Smooth muscle cell (in vitro differentiated cells): ENCODE data around the gene FERMT3. TPM values are rescaled to one million over a fixed set of nuclear protein-coding genes. Genes with fewer than 3 reads are reported as not detected.

Source experiments
- DNase-seq: peaks from one replicate; lab custom pipeline; 2025; ENCODE audit not compliant: unreplicated experiment; lab: John Stamatoyannopoulos, UW
- H2AFZ ChIP-seq: fragments of 200-600 bp; sonication (generic); 2 replicates; pipeline ENCODE4 v1.6.0; 2016; ENCODE audit warnings: antibody characterized with exemption, low read depth, mild to moderate bottlenecking
- H3F3A ChIP-seq: fragments of 200-600 bp; sonication (generic); 2 replicates; pipeline ENCODE4 v1.6.0; 2017; ENCODE audit warnings: antibody characterized with exemption, low read depth
- H3K27ac ChIP-seq: fragments of 200-600 bp; sonication (generic); 2 replicates; pipeline ENCODE4 v1.5.1; 2016; ENCODE audit warnings: low read depth, mild to moderate bottlenecking
- H3K27me3 ChIP-seq: fragments of 200-600 bp; sonication (generic); 2 replicates; pipeline ENCODE4 v1.6.1; 2016; ENCODE audit warnings: low read depth, mild to moderate bottlenecking
- H3K36me3 ChIP-seq: fragments of 200-600 bp; sonication (generic); 2 replicates; pipeline ENCODE4 v1.5.1; 2016; ENCODE audit warnings: low read depth
- H3K4me1 ChIP-seq: fragments of 200-600 bp; sonication (generic); 2 replicates; pipeline ENCODE4 v1.5.1; 2016; ENCODE audit warnings: low read depth
- H3K4me2 ChIP-seq: fragments of 200-600 bp; sonication (generic); 2 replicates; pipeline ENCODE4 v1.6.0; 2016; ENCODE audit warnings: mild to moderate bottlenecking
- H3K4me3 ChIP-seq: fragments of 200-600 bp; sonication (generic); 2 replicates; pipeline ENCODE4 v1.5.1; 2016; ENCODE audit warnings: mild to moderate bottlenecking
- H3K79me2 ChIP-seq: fragments of 200-600 bp; sonication (generic); 2 replicates; pipeline ENCODE4 v1.6.0; 2016; ENCODE audit warnings: low read depth, mild to moderate bottlenecking
- H3K9ac ChIP-seq: fragments of 200-600 bp; sonication (generic); 2 replicates; pipeline ENCODE4 v1.6.0; 2016; ENCODE audit warnings: low read depth
- H3K9me3 ChIP-seq: fragments of 200-600 bp; sonication (generic); replicated peaks from 2 replicates; pipeline ENCODE4 v1.5.1; 2016; ENCODE audit warnings: low read depth
- H4K20me1 ChIP-seq: fragments of 200-600 bp; sonication (generic); 2 replicates; pipeline ENCODE4 v1.6.0; 2016; ENCODE audit warnings: low read depth
- WGBS: methylation state at CpG from one replicate; pipeline ENCODE4 v1.1.7; 2016; ENCODE audit warnings: low lambda C conversion rate; 5-methylcytosine and 5-hydroxymethylcytosine counted together
- polyA plus RNA-seq: library from polyadenylated mRNA; unstranded; fragments of >200 nt; fragmentation: Nextera tagmentation; extraction: Ambion mirVana; gene quantifications from 2 replicates; pipeline ENCODE4 v1.2.1, GENCODE V29; 2016
- total RNA-seq: library from RNA; depleted of rRNA; stranded (reverse); fragments of >200 nt; gene quantifications from 2 replicates; pipeline ENCODE4 v1.2.3, GENCODE V29; 2014
- TF ChIP-seq, protein P1 (sequence below): fragments of 200-600 bp; sonication (generic); IDR thresholded peaks from 2 replicates; pipeline ENCODE4 v1.5.1; 2017; ENCODE audit warnings: borderline replicate concordance, mild to moderate bottlenecking, antibody characterized with exemption; ENCODE audit not compliant: insufficient read depth, poor library complexity, severe bottlenecking

The FERMT3 gene
- total and polyA plus RNA-seq, 2 experiments from 2014 or later: 1.2 to 3.7 TPM

DNA sequence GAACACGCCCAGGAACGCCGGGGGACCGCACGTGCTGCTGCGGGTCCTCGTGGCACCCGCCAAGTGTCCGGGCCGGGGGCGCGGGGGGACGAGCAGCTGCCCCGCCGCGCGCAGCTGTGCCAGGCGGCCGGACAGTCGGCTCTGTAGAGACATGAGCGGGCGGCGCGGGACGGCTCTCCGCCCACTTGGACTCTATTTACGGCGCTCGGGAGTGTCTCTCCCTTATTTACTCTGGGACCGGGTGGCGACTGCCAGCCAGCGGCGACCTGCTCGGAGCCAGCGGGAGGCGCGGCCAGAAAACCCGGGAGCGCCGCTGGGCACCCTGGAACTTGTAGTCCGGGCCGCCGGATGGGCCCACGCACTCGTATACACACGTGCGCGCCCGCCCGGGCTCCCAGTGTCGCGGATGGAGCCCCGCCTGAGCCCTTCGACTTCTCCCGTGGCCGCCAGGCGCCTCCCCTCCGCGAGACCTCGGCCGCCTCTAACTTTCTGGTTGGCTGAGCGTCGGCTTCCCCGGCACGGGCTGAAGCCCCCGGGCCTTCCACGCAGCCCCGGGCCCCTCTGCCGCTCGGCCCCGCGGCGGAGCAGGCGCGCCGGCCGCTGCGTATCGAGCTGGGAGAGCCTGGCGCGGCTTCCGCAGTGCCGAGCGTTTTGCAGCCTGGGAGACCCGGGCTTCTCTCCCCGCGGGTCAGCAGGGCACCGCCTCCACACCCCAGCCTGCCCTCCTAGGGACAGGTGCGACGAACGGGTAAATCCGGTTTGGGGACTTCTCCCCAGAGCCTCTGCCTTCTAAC is 40.5 kb upstream of the FERMT3 start, which contains the start of gene MACROD1:
Gene MACROD1, minus strand, starts transcription at position 272 of the 794 bp plus-strand sequence. Its CDS starts 119 bp downstream, at position 153.
- no peak within 1 kb of the TSS for H3K27ac ChIP-seq
- H3K79me2 ChIP-seq: no peaks in the 10 kb centered on the region
- no peaks in the 10 kb centered on the region for H4K20me1 ChIP-seq
- DNase-seq: peak; percentile 57
- peak within 1 kb of the TSS; percentile 15 for H3K9ac ChIP-seq
- peaks cover 12% of the 10 kb centered on the region for H3K4me1 ChIP-seq
- peak within 1 kb of the TSS; percentile 92 for H3K4me2 ChIP-seq
- peak within 1 kb of the TSS; percentile 74 for H3K4me3 ChIP-seq
- no peaks in the 10 kb centered on the region for H3K9me3 ChIP-seq
- WGBS: under 1% methylated on average over 73 of the region's 92 CpGs
- H3K36me3 ChIP-seq: no peaks in the 10 kb centered on the region
- no peaks in the 10 kb centered on the region for H3K27me3 ChIP-seq
- no peaks in the 10 kb centered on the region for H3F3A ChIP-seq
- TF ChIP-seq, protein P1, sequence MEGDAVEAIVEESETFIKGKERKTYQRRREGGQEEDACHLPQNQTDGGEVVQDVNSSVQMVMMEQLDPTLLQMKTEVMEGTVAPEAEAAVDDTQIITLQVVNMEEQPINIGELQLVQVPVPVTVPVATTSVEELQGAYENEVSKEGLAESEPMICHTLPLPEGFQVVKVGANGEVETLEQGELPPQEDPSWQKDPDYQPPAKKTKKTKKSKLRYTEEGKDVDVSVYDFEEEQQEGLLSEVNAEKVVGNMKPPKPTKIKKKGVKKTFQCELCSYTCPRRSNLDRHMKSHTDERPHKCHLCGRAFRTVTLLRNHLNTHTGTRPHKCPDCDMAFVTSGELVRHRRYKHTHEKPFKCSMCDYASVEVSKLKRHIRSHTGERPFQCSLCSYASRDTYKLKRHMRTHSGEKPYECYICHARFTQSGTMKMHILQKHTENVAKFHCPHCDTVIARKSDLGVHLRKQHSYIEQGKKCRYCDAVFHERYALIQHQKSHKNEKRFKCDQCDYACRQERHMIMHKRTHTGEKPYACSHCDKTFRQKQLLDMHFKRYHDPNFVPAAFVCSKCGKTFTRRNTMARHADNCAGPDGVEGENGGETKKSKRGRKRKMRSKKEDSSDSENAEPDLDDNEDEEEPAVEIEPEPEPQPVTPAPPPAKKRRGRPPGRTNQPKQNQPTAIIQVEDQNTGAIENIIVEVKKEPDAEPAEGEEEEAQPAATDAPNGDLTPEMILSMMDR: no peak
- H2AFZ ChIP-seq: peak within 1 kb of the TSS; percentile 96

DNA sequence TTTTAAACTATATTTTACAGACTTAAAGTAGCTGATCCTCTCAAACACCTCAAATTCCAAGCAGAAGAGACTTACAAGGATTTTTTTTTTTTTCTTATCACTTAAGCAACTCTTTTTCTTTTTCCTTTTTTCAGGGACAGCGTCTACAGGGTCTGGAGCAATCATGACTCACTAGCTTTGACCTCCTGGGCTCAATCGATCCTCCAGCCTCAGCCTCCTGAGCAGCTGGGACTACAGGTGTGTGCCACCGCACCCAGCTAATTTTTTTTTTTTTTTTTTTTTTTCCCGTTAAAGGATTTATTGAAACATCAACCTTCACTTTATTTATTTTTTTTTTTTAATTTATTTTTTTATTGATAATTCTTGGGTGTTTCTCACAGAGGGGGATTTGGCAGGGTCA is 36.1 kb upstream of the FERMT3 start:
- H3K36me3 ChIP-seq: no peaks in the 10 kb centered on the region
- no peaks in the 10 kb centered on the region for H3F3A ChIP-seq
- no peaks in the 10 kb centered on the region for H4K20me1 ChIP-seq
- WGBS: 91% methylated on average over 4 of the region's 4 CpGs
- no peaks in the 10 kb centered on the region for H3K9me3 ChIP-seq
- H3K4me3 ChIP-seq: no peak overlapping the region
- no peak overlapping the region for H2AFZ ChIP-seq
- H3K27ac ChIP-seq: no peak overlapping the region
- no peaks in the 10 kb centered on the region for H3K27me3 ChIP-seq
- H3K79me2 ChIP-seq: no peaks in the 10 kb centered on the region
- H3K9ac ChIP-seq: no peak overlapping the region
- DNase-seq: no peak
- peaks cover 4% of the 10 kb centered on the region for H3K4me1 ChIP-seq
- TF ChIP-seq, protein P1: no peak
- no peak overlapping the region for H3K4me2 ChIP-seq

DNA sequence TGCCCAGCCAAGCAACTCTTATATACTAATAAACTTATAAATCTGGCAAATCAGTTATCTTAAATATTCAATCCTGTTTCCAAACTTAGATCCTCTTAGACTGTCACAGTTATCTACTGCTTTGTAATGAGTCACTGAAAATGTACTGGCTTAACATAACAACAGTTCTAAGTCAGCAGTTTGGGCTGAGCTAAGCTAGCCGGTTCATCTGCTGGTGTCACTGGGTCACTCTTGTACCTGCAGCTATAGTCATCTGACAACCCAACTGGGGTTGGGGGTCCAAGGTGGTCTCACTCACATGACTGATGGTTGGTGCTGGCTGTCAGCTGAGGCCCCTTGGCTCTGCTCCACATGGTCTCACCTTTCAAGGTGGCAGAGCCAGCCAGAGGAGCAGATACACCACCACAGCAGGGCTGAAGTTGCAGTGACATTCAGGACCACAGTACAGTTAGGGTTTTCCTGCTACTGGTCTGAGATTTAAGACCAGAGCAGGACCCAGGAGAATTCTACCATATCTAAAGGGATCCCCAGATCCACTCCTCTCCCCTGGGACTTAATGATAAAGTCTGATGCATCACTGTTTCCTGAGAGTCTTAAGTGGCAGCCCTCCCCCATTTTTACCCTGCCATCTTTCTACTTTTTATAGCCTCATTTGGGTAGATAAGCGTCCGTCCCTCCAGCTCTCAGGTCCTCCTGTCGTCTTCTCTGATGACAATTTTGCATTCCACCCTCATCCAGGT is 32.7 kb upstream of the FERMT3 start:
- WGBS: 83% methylated on average over 4 of the region's 4 CpGs
- Histone ChIP-seq H4K20me1 (no peaks in the 10 kb centered on the region), H3K9me3 (no peaks in the 10 kb centered on the region), H3F3A (no peaks in the 10 kb centered on the region), H3K9ac (no peak overlapping the region), H3K4me3 (no peak overlapping the region), H3K4me1 (no peaks in the 10 kb centered on the region), H3K4me2 (no peak overlapping the region), H3K79me2 (no peaks in the 10 kb centered on the region), H3K36me3 (no peaks in the 10 kb centered on the region), H3K27me3 (no peaks in the 10 kb centered on the region), H3K27ac (no peak overlapping the region), H2AFZ (no peak overlapping the region)
- TF ChIP-seq, protein P1: no peak
- DNase-seq: no peak
